Stimulated activated naive CD4-positive, alpha-beta T cell (primary cell): Measurements from ENCODE around the gene SHROOM2.
"Not testable (repeated sequence)": the region's sequence is repeated elsewhere in the genome, so short reads cannot be mapped to it uniquely, and the experiment has no call there.

Source experiments
- DNase-seq, 6 experiments: peaks; one replicate each; lab custom pipeline; 2025; lab: John Stamatoyannopoulos, UW

The SHROOM2 gene

DNA sequence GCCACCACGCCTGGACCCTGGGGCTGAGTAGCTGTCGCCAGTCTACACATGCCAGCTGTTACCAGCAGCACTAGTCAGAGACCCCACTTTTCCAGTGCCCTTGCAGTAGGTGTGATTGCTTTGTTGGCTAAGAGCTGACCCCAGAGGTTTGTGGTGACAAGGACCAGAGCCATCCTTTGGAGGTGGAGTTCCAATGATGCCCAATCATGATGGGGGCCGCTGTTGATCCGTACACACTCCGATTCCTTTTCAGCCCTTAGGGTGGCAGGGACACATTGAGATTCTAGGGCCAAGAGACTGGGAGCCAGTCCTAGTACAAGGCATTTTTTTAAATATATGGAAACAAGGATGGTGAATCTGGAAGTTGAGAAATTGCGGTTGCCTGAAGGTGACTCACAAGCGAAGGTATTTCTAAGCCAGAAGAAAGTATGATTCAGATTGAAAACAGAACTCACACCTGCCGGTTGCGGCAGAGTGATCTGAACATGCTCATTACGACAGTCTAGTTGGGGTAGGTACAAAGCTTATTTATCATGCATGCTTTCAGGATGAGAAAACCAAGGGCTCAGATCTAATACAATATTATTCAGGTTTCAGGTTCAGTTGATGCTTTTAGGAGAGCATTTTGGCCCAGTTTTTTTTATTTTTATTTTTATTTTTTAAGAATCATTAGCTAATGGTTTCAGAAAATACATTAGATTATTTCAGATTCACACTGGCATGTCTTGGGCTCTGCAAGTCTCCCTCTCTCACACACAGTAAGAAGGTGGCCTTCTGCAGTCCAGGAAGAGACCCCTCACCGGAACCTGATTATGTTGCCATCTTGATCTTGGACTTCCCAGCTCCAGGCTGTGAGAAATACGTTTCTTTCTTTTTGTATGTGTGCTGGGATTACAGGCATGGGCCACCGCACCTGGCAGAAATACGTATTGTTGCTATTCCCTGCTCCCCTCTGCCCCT lies 43.4 kb downstream of the SHROOM2 start:
- DNase-seq, result no peak

DNA sequence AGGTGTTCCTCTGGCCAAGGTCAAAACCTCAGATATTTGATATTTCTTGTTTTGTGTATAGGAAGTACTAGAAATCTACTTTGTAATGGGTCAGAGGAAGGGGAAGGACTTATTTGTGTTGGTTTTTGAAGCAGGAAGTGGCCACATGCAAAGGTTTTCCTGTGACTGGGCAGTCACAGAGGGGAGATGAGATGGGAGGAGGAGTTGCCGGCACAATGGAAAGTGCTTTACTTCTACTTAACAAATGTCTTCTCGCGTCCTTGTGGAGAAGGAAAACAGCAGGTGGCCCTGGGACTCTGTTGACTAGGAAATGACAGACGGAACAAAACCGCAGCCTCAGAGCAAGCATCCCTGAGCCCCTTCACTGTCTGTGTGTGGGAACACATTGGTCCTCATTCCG lies 46.6 kb downstream of the SHROOM2 start:
- DNase-seq, result no peak

- no peak for DNase-seq
Measured at GRCh38 chrX:9835585-9836210, 49.5 kb downstream of the SHROOM2 start.

DNA sequence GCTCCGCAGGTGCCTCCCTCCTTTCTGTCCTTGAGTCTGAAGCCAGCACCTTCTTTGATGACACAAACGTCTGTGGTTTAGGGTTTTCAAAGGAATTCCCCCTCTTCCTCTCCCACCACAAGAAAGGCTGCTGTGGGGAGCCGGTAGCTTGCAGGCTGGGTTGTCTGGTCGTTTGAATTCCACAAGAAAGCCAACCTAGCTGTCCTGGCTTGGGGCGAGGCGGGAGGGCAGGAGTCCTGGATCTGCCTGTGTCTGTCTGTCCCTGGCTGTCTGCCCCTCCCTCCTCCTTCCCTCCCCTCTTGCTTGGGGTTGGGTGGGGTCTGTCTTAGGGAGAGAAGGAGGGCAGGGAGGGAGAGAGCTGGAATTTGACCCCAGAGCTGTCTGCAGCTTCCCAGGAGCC lies 56.3 kb downstream of the SHROOM2 start:
- no peak for DNase-seq

DNA sequence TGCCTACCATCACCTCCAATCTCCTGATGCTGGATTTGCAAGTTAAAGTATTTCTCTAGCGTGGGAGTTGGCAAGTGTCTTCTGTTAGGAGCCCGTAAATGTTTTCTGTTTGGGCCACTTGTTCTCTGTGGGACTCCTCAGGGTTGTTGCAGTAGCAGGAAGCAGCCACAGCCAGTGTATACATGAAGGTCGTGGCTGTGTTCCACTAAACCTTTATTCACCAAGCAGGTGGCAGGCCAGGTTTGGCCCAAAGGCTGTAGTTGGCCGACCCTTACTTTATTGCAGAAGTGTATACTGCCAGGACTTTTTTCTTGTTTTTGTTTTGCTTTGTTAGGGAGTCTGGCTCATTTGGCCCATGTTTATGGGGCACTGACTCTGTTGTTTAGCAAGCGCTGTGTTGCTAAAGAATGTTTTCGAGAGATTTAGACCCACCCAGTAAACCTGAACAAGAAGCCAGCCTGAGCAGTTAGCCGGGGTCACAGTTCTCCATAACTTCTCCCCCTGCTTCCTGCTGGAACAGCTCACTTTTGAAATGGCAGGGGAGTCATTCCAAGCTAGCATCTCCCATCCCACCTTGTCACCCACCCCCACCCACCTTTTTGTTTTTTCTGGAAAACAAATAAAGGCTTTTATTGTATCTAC lies 58.8 kb downstream of the SHROOM2 start:
- no peak for DNase-seq

DNA sequence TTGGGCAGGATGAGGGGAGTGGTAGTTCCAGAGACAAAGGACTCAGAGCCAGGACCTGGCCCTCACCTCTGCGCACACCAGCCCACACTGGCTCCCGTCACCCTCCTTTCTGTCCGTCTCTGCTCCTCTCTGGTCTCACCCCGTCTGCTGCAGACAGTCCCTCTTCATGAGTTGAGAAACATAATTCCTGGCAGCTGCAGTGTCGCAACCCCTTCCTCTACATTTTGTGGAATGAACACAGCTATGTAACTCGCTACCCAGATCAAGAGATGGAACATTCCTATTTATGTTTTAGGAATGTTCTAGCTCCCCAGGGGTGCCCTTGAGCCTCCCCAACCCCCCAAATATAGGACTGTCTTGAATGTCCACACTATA lies 59.3 kb downstream of the SHROOM2 start:
- no peak for DNase-seq

DNA sequence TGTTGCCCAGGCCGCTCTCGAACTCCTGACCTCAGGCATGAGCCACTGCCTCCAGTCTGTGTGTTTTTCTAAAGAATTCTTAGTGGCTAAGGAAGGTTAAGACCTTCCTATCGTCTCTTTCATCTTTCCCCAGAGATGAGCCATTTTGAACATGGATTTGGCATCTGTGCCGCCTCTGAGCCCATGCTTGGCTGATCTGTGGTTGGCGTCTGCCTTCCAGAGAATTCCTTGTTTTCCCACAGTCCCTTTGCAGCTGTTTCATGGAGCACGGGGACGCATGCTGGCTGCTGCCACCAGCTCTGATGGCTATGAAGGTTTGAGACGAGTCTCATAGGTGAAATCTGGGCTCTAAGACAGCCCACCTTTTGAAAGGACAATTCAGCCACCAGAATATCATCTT lies 60.4 kb downstream of the SHROOM2 start:
- DNase-seq, result no peak

DNA sequence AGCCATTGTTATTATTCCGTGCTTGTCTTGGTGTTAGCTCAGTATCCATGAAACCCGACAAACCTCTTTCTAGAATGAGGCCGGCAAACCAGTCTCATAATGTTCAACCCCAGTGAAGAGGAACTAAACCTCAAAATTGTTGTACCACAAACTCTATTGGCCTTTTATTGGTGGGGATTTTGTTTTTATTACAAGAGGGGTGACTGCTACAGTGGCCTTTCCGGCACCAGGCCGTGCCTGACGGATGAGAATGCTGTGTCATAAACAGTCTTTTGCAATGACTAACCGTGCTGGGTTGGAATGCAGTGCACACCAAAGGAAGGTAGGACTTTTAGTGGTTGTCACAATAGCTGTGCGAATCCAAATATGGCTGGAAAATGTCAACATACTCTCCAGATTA lies 60.8 kb downstream of the SHROOM2 start:
- no peak for DNase-seq

DNA sequence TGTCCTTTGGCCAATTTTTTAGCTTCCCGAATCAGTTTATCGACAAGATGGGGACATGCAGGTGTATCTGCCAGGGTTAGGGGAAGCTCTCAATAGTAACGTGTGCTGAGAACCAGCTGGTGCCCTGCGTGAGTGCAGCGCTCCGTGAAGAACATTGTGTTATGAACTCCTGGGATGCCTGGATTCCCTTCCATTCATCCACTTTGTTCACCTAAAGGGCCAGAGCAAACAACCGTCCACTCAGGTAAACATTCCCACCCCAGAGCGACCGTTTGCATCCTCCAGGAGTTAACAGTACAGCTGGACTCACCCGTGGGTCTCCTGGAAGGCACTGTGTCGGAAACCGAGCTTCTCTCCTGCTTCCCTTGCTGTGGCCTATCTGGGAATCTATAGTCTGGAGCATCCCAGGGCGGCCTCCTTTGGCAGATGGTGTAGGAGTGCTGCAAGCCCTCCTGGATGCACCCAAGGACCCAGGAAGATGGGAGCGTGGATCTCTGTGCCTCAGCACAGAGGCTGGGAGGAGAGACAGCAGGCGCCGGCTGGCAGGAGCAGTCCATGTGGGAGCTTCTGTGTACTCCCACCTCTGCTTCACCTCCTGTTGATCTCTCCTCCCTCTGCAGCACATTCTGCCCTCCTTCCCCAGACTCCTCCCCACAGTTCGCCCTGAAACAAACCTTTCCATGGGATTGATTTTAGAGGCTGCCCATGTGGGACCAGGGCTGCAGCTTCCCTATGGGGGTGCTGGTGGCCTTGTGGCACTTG lies 62.7 kb downstream of the SHROOM2 start:
- DNase-seq, result no peak

- no peak for DNase-seq
Measured at GRCh38 chrX:9851890-9852289, 65.7 kb downstream of the SHROOM2 start.

- no peak for DNase-seq
Measured at GRCh38 chrX:9853307-9853706, 67.1 kb downstream of the SHROOM2 start.

DNA sequence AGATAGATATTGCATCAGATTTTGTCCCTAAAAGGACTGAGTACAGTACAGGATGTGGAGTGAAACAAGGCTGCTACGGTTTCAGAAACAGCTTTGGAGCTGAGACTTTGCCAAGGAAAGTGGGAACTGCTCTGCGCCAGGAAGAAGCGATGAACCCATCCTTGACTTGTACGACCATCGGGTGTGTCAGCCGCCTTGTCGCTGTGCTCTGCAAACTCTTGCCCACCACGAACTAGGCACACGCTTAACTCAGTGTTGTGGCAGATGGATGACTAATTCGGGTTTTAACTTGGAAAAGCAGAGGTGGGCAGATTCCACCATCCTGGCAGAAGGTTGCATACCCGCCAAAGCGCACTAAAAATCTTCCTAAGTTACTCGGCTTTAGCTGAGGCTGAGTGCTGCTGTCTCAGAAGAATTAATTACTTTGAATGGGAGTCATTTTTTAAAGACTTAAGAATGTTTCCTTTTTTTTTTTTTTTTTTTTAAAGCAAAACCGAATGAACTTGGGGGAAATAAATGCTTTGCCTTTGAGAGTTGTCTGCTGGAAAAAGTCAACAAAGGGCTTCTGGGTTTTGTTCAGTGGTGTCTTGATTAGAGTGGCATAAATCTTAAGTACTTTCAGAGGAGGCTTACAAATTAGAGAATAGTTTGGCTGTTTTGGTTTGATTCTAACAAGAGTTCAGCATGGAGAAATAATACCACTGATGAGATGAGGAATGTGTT lies 69.5 kb downstream of the SHROOM2 start:
- DNase-seq, result no peak

DNA sequence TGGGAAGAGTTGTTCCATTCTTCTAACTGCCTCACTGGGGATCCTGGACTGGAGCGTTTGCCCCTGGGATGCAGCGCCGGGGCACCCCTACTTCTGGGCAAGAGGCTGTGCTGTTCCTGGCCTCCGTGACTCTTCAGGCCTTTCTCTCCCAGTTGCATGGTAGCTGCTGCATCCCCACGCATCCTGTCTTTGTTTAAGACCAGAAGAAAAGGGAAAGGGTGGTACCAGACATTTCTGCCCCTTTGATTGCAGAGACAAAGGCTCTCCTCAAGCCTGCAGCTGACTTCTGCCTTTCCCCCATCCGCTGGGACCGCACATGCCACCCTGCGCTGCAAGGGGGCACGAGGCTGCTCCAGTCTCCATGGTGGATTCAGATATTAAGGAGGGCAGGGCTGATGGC lies 70.4 kb downstream of the SHROOM2 start:
- DNase-seq, result no peak

DNA sequence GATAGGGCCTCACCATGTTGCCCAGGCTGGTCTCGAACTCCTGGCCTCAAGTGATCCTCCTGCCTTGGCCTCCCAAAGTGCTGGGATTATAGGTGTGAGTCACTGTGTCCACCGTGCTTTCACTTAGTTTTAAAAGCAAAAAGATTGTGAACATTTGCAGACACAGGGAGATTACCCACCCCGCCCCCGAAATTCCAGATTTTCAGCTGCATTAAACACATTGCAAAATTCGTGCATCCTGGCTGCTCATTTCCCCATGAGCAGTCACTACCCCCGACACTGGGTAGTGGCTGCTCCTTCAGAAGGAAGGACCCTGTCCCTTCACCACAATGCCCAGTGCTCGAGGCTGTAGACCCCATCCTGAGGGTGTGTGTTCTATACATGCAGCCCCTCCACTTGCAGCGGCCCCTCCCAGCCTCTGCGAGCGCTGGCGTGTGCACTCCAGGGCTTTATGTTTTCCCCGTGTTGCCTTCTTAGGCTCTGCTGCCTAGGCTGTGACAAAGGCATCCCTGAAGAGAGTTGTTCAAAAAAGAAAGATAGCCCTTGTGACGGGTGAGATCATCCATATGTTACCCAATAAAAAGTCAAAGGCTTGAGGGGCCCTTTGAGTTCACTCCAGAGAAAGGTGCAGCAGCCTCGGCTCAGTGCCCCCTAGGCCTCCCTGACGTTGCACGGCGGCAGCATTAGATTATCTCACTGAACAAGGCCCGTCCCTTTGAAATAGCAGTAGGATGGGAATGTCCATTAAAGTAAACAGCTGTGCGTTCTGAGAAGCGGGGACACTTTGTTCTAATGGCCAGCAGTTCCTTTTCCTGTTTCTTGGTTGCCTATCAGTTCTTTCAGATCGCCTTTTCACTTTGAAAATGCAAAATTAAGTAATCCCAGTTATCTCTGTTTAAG lies 71.6 kb downstream of the SHROOM2 start:
- DNase-seq, result no peak

GRCh38 chrX:9858684-9859083 lies 72.5 kb downstream of the SHROOM2 start:
- not testable (repeated sequence) for DNase-seq

DNA sequence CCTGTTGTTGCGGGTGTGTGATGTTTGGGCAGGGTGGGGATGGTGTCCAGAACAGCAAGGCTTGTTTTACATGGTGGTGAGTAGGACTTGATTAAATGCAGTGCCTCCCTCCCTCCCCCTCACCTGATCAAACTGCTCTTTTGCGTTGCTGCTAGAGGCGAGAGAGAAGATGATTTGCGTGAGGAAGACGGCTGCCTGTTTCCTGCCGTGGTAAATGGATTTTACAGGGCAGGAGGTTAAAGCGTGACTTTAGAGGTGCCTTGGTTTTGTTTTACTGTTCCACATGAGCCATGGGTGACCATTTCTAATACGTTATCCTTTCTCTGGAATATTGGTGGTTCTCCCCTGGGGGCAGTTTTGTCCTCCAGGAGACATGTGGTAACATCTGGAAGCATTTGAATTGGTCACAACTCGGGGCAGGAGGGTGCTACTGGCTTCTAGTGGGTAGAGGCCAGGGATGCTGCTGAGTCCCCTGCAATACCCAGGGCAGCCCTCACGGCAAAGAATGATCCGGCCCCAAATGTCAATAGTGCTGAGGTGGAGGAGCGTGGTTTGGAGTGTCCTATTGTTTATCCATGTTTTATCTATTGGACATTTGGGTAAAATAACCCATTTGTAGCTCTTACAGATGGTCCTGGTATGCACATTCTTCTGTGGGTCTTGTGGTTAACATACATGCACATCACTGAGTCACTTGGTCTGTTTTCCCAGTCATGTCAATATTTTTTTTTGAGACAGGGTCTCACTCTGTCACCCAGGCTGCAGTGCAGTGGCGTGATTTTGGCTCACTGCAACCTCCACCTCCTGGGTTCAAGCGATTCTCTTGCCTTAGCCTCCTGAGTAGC lies 73.7 kb downstream of the SHROOM2 start:
- DNase-seq, result no peak

- DNase-seq, result no peak
Measured at GRCh38 chrX:9860826-9861225, 74.6 kb downstream of the SHROOM2 start.

GRCh38 chrX:9861711-9862110 lies 75.5 kb downstream of the SHROOM2 start:
- DNase-seq, result no peak

DNA sequence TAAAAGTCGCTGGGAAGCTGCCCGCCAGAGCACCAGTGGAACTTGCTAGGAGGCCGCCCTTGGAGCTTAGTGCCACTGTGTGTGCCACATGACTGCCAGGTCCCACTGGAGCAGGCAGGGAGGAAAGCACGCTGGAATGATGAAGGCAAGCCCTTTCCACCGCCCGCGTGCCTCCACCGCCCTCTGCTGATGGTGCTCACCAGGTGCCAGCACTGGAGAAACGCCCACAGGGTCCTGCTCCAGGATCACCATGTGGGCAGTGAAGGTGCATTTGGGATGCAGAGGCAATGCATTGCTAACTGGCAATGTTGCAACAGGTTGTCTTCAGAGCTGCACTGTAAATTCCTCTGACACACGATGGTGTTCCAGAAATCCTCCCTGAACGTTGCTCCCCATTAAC lies 76.3 kb downstream of the SHROOM2 start:
- DNase-seq, result no peak

- no peak for DNase-seq
Measured at GRCh38 chrX:9862953-9863352, 76.7 kb downstream of the SHROOM2 start.
